NB4 (cell line): ENCODE results near the gene CGB2.

Experiments used
- CTCF ChIP-seq: IDR thresholded peaks from one replicate; pipeline ENCODE4 v1.5.1; 2012; ENCODE audit warnings: low read depth, low read length
- MYC ChIP-seq: IDR thresholded peaks from 2 replicates; pipeline ENCODE4 v1.6.1; 2011; ENCODE audit warnings: low read depth, low read length
- POLR2A ChIP-seq: IDR thresholded peaks from 2 replicates; pipeline ENCODE4 v1.6.1; 2011; ENCODE audit warnings: mild to moderate bottlenecking; ENCODE audit not compliant: insufficient read length; ENCODE audit errors: extremely low read depth

GRCh38 chr19:49061000-49061399, 29.3 kb downstream of the CGB2 start:
- TF ChIP-seq CTCF (no peak), POLR2A (no peak), MYC (no peak)
